ENCODE data around the gene CEP85L. TPM values are rescaled to one million over a fixed set of nuclear protein-coding genes. Genes with fewer than 3 reads are reported as not detected.

The CEP85L gene
- total and polyA plus RNA-seq, 2 of the 13 experiments (the other 11 are each of a cell fraction or from before 2014, with no cell fraction given): 0.44 to 1.7 TPM

DNA sequence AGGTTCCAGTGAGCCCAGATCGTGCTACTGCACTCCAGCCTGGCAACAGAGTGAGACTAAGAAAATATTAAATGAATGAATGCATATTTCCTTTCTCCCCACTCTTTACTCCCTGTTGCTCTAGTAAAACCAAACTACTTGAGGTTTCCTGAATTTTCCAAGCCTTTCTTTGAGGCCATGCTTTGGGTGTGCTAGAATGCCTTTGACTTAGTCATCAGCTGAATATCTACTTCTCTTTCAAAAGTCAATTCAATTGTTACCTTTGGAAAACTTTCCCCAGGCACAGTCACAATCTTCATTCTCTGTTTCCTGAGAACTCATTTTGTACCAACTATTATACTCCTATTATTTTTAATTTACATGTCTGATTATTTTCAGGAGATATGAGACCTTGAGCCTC is 27.5 kb upstream of the CEP85L start (continued):
- TF ChIP-seq, protein P1, sequence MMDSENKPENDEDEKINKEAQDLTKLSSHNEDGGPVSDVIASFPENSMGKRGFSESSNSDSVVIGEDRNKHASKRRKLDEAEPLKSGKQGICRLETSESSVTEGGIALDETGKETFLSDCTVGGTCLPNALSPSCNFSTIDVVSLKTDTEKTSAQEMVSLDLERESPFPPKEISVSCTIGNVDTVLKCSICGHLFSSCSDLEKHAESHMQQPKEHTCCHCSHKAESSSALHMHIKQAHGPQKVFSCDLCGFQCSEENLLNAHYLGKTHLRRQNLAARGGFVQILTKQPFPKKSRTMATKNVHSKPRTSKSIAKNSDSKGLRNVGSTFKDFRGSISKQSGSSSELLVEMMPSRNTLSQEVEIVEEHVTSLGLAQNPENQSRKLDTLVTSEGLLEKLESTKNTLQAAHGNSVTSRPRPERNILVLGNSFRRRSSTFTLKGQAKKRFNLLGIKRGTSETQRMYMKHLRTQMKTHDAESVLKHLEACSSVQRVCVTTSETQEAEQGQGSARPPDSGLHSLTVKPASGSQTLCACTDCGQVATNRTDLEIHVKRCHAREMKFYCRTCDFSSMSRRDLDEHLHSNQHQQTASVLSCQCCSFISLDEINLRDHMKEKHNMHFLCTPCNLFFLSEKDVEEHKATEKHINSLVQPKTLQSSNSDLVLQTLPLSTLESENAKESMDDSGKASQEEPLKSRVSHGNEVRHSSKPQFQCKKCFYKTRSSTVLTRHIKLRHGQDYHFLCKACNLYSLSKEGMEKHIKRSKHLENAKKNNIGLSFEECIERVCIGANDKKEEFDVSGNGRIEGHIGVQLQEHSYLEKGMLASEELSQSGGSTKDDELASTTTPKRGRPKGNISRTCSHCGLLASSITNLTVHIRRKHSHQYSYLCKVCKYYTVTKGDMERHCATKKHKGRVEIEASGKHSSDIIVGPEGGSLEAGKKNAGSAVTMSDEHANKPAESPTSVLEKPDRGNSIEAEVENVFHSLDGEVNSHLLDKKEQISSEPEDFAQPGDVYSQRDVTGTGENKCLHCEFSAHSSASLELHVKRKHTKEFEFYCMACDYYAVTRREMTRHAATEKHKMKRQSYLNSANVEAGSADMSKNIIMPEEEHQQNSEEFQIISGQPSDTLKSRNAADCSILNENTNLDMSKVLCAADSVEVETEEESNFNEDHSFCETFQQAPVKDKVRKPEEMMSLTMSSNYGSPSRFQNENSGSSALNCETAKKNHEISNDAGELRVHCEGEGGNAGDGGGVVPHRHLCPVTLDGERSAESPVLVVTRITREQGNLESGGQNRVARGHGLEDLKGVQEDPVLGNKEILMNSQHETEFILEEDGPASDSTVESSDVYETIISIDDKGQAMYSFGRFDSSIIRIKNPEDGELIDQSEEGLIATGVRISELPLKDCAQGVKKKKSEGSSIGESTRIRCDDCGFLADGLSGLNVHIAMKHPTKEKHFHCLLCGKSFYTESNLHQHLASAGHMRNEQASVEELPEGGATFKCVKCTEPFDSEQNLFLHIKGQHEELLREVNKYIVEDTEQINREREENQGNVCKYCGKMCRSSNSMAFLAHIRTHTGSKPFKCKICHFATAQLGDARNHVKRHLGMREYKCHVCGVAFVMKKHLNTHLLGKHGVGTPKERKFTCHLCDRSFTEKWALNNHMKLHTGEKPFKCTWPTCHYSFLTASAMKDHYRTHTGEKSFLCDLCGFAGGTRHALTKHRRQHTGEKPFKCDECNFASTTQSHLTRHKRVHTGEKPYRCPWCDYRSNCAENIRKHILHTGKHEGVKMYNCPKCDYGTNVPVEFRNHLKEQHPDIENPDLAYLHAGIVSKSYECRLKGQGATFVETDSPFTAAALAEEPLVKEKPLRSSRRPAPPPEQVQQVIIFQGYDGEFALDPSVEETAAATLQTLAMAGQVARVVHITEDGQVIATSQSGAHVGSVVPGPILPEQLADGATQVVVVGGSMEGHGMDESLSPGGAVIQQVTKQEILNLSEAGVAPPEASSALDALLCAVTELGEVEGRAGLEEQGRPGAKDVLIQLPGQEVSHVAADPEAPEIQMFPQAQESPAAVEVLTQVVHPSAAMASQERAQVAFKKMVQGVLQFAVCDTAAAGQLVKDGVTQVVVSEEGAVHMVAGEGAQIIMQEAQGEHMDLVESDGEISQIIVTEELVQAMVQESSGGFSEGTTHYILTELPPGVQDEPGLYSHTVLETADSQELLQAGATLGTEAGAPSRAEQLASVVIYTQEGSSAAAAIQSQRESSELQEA (CRISPR knock-in tag; IDR thresholded peaks at IDR 0.05; ENCODE audit: not compliant biosample characterization): no peak
- TF ChIP-seq, protein P2, sequence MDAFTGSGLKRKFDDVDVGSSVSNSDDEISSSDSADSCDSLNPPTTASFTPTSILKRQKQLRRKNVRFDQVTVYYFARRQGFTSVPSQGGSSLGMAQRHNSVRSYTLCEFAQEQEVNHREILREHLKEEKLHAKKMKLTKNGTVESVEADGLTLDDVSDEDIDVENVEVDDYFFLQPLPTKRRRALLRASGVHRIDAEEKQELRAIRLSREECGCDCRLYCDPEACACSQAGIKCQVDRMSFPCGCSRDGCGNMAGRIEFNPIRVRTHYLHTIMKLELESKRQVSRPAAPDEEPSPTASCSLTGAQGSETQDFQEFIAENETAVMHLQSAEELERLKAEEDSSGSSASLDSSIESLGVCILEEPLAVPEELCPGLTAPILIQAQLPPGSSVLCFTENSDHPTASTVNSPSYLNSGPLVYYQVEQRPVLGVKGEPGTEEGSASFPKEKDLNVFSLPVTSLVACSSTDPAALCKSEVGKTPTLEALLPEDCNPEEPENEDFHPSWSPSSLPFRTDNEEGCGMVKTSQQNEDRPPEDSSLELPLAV (CRISPR knock-in tag; conservative IDR thresholded peaks at IDR 0.05; ENCODE audit: low read depth): no peak
- no peak for TF ChIP-seq ZNF501 (CRISPR knock-in tag; IDR thresholded peaks at IDR 0.05)
- no peak for TF ChIP-seq RFXANK (CRISPR knock-in tag; IDR thresholded peaks at IDR 0.05)
- TF ChIP-seq IRX3 (CRISPR knock-in tag; IDR thresholded peaks at IDR 0.05; ENCODE audit: borderline replicate concordance, low read depth): no peak
- TF ChIP-seq DMAP1 (CRISPR knock-in tag; IDR thresholded peaks at IDR 0.05): no peak
- TF ChIP-seq, protein P3, sequence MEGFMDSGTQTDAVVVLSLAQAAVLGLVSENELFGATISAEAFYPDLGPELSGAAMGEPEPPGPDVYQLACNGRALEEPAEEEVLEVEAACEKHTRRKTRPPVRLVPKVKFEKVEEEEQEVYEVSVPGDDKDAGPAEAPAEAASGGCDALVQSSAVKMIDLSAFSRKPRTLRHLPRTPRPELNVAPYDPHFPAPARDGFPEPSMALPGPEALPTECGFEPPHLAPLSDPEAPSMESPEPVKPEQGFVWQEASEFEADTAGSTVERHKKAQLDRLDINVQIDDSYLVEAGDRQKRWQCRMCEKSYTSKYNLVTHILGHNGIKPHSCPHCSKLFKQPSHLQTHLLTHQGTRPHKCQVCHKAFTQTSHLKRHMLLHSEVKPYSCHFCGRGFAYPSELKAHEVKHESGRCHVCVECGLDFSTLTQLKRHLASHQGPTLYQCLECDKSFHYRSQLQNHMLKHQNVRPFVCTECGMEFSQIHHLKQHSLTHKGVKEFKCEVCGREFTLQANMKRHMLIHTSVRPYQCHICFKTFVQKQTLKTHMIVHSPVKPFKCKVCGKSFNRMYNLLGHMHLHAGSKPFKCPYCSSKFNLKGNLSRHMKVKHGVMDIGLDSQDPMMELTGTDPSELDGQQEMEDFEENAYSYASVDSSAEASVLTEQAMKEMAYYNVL (CRISPR knock-in tag; IDR thresholded peaks at IDR 0.05; ENCODE audit: borderline replicate concordance): no peak
- TF ChIP-seq BCL6 (CRISPR knock-in tag; IDR thresholded peaks at IDR 0.05): no peak
- no peak for TF ChIP-seq NCOR1 (IDR thresholded peaks at IDR 0.05; ENCODE audit: borderline replicate concordance, low read length)

All from HepG2 (cell line).